Endothelial cell of umbilical vein (primary cell): ENCODE measurements around the gene ACAD11.
"Not testable (repeated sequence)": the region's sequence is repeated elsewhere in the genome, so short reads cannot be mapped to it uniquely, and the experiment has no call there.

ENCODE experiments used
- EZH2 ChIP-seq: IDR thresholded peaks from 2 replicates; pipeline ENCODE4 v1.6.1; 2012; ENCODE audit warnings: borderline replicate concordance, low read depth, mild to moderate bottlenecking, moderate library complexity, low read length, inconsistent platforms; ENCODE audit not compliant: severe bottlenecking
- GATA2 ChIP-seq: IDR thresholded peaks from 2 replicates; pipeline ENCODE4 v1.7.0; 2011; ENCODE audit warnings: low read depth, mild to moderate bottlenecking, moderate library complexity, mixed read lengths, low read length; ENCODE audit not compliant: insufficient read length, insufficient read depth
- JUN ChIP-seq: IDR thresholded peaks from 2 replicates; pipeline ENCODE4 v1.6.1; 2011; ENCODE audit warnings: borderline replicate concordance, low read depth; ENCODE audit not compliant: insufficient read length, insufficient read depth
- MYC ChIP-seq: IDR thresholded peaks from one replicate; pipeline ENCODE4 v1.6.1; 2011; ENCODE audit warnings: mild to moderate bottlenecking, low read depth, low read length
- POLR2A ChIP-seq: IDR thresholded peaks from 2 replicates; pipeline ENCODE4 v1.6.1; 2012; ENCODE audit warnings: low read depth, mild to moderate bottlenecking, control low read depth, low read length
- POLR2AphosphoS5 ChIP-seq: IDR thresholded peaks from 2 replicates; pipeline ENCODE4 v1.6.1; 2012; ENCODE audit warnings: low read depth, mild to moderate bottlenecking, control low read depth, low read length, moderate library complexity; ENCODE audit not compliant: insufficient read depth
- TF ChIP-seq, protein P1 (sequence below), 2 donors: IDR thresholded peaks; 1 replicate in 1 of 2; 2 replicates in 1 of 2; pipeline ENCODE4 v1.5.1; 2011; ENCODE audit warnings: low read length in 2 of 2, mild to moderate bottlenecking in 2 of 2, moderate library complexity in 2 of 2, control low read depth in 1 of 2, inconsistent platforms in 1 of 2, low read depth in 1 of 2; ENCODE audit not compliant: insufficient read depth in 1 of 2; ENCODE audit errors: extremely low read depth in 1 of 2
- TF ChIP-seq, protein P2 (sequence below): IDR thresholded peaks from 2 replicates; pipeline ENCODE4 v1.6.1; 2011; ENCODE audit not compliant: insufficient read depth, insufficient read length

DNA sequence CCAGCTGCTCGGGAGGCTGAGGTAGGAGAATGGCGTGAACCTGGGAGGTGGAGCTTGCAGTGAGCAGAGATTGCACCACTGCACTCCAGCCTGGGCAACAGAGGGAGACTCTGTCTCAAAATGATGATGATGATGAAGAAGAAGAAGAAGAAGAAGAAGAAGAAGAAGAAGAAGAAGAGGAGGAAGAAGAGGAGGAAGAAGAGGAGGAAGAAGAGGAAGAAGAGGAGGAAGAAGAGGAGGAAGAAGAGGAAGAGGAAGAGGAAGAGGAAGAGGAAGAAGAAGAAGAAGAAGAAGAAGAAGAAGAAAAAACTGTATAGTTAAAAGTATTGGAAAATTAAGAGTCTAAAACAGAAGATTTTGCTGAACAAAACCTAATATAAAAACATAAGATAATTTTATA is 18.2 kb downstream of the ACAD11 start:
- TF ChIP-seq POLR2A, JUN, POLR2AphosphoS5, EZH2, MYC, GATA2: not testable (repeated sequence)
- TF ChIP-seq, protein P1, sequence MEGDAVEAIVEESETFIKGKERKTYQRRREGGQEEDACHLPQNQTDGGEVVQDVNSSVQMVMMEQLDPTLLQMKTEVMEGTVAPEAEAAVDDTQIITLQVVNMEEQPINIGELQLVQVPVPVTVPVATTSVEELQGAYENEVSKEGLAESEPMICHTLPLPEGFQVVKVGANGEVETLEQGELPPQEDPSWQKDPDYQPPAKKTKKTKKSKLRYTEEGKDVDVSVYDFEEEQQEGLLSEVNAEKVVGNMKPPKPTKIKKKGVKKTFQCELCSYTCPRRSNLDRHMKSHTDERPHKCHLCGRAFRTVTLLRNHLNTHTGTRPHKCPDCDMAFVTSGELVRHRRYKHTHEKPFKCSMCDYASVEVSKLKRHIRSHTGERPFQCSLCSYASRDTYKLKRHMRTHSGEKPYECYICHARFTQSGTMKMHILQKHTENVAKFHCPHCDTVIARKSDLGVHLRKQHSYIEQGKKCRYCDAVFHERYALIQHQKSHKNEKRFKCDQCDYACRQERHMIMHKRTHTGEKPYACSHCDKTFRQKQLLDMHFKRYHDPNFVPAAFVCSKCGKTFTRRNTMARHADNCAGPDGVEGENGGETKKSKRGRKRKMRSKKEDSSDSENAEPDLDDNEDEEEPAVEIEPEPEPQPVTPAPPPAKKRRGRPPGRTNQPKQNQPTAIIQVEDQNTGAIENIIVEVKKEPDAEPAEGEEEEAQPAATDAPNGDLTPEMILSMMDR (IDR thresholded peaks at IDR 0.05; ENCODE audit: extremely low read depth in 1 of 2, insufficient read depth in 1 of 2, low read depth in 1 of 2, low read length in 2 of 2): not testable (repeated sequence)
- TF ChIP-seq, protein P2, sequence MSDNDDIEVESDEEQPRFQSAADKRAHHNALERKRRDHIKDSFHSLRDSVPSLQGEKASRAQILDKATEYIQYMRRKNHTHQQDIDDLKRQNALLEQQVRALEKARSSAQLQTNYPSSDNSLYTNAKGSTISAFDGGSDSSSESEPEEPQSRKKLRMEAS: not testable (repeated sequence)
